Endodermal cell (in vitro differentiated cells): Measurements from ENCODE around the gene NFIX. TPM values are rescaled to one million over a fixed set of nuclear protein-coding genes. Genes with fewer than 3 reads are reported as not detected.

Source experiments
- DNase-seq: peaks from one replicate; pipeline ENCODE4 v3.0.0-alpha.2; 2017
- H3K27ac ChIP-seq: 2 replicates; pipeline ENCODE4 v1.5.1; 2013; ENCODE audit warnings: mild to moderate bottlenecking, low read depth, low read length, moderate library complexity
- H3K27me3 ChIP-seq: 2 replicates; pipeline ENCODE4 v1.6.1; 2013; ENCODE audit warnings: mild to moderate bottlenecking, low read length, moderate library complexity; ENCODE audit not compliant: insufficient read depth, control insufficient read depth, poor library complexity, severe bottlenecking
- H3K36me3 ChIP-seq: 2 replicates; pipeline ENCODE4 v1.7.0; 2013; ENCODE audit warnings: mild to moderate bottlenecking, low read length, moderate library complexity; ENCODE audit not compliant: control insufficient read depth, insufficient read depth
- H3K4me1 ChIP-seq: one replicate; pipeline ENCODE4 v1.7.0; 2013; ENCODE audit warnings: low read length; ENCODE audit not compliant: control insufficient read depth, insufficient read depth
- H3K4me3 ChIP-seq: 2 replicates; pipeline ENCODE4 v1.5.1; 2013; ENCODE audit warnings: mild to moderate bottlenecking, low read length, moderate library complexity
- H3K9ac ChIP-seq: 2 replicates; pipeline ENCODE4 v1.6.1; 2013; ENCODE audit warnings: mild to moderate bottlenecking, low read length, moderate library complexity; ENCODE audit not compliant: poor library complexity, severe bottlenecking; ENCODE audit errors: extremely low read depth
- H3K9me3 ChIP-seq: 2 replicates; pipeline ENCODE4 v1.6.1; 2013; ENCODE audit warnings: mild to moderate bottlenecking, low read length, moderate library complexity; ENCODE audit not compliant: control insufficient read depth
- H3K27ac Mint-ChIP-seq: 2 replicates; pipeline ENCODE4 v1.8.0; 2020; ENCODE audit warnings: mixed read lengths
- H3K27me3 Mint-ChIP-seq: 2 replicates; pipeline ENCODE4 v1.8.0; 2021; ENCODE audit warnings: mild to moderate bottlenecking, mixed read lengths; ENCODE audit not compliant: insufficient read depth
- H3K36me3 Mint-ChIP-seq: 2 replicates; pipeline ENCODE4 v1.8.0; 2020; ENCODE audit warnings: low read depth, mixed read lengths
- H3K4me1 Mint-ChIP-seq: 2 replicates; pipeline ENCODE4 v1.8.0; 2020; ENCODE audit warnings: mixed read lengths
- H3K4me3 Mint-ChIP-seq: 2 replicates; pipeline ENCODE4 v1.8.0; 2020; ENCODE audit warnings: mild to moderate bottlenecking, moderate library complexity, mixed read lengths
- H3K9me3 Mint-ChIP-seq: 2 replicates; pipeline ENCODE4 v1.8.0; 2020; ENCODE audit warnings: mild to moderate bottlenecking, mixed read lengths
- WGBS, 2 experiments: methylation state at CpG; one replicate each; pipeline versions ENCODE4 v1.1.5 to v1.1.7; 2013; ENCODE audit warnings: missing lambda C conversion rate in 2 of 2, mixed read lengths in 1 of 2; ENCODE audit not compliant: insufficient coverage in 1 of 2, insufficient read length in 1 of 2; 5-methylcytosine and 5-hydroxymethylcytosine counted together
- total RNA-seq, 2 donors: library from RNA; stranded (reverse); fragmentation: NEBNext Ultra II Directional in 1 of 2; extraction: Animal tissue kit (Norgen Biotek cat#: 25700) in 1 of 2; gene quantifications; 2 replicates in 1 of 2; 3 replicates in 1 of 2; pipeline ENCODE4 v1.2.1, GENCODE V29; 2021
- TF ChIP-seq, protein P1 (sequence below): fragments of 200-600 bp; sonication (generic); conservative IDR thresholded peaks from 2 replicates; pipeline ENCODE4 v1.5.0; 2021; ENCODE audit warnings: antibody characterized with exemption, mild to moderate bottlenecking

NFIX gene
- total RNA-seq, 2 donors from 2014 or later, result 0.22 to 0.40 TPM

DNA sequence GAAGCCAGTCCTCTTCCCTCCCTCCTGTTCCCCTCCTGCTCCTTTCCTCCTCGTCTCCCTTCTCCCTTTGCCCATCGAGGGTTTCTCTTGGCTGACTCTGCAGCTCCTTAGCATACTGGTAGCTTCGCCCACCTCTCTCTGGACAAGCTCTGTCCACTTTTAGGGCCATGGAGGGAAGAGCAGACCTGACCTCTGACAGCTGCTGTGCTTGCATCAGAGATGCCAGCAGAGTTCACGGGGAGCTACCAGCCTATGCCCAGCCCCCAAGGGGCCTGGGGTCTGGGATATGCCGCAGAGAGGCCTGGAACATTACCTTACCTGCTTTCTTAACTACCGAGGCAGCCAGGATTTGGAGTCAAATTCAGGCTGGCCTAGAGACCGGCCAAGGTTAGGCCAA, 87.7 kb downstream of the NFIX start:
- 71% methylated on average over 5 to 7 of the region's 7 CpGs for WGBS, 2 experiments
- Histone ChIP-seq H3K36me3 (no peaks in the 10 kb centered on the region), H3K27me3 (peaks cover 15% of the 10 kb centered on the region), H3K27ac (no peak overlapping the region), H3K9me3 (no peaks in the 10 kb centered on the region), H3K4me3 (no peak overlapping the region), H3K9ac (no peak overlapping the region), H3K4me1 (peaks cover 10% of the 10 kb centered on the region)
- Mint-ChIP-seq H3K4me3 (no peak overlapping the region), H3K27me3 (peaks cover 37% of the 10 kb centered on the region), H3K27ac (no peak overlapping the region), H3K4me1 (peaks cover 21% of the 10 kb centered on the region), H3K9me3 (no peaks in the 10 kb centered on the region), H3K36me3 (no peaks in the 10 kb centered on the region)
- TF ChIP-seq, protein P1, sequence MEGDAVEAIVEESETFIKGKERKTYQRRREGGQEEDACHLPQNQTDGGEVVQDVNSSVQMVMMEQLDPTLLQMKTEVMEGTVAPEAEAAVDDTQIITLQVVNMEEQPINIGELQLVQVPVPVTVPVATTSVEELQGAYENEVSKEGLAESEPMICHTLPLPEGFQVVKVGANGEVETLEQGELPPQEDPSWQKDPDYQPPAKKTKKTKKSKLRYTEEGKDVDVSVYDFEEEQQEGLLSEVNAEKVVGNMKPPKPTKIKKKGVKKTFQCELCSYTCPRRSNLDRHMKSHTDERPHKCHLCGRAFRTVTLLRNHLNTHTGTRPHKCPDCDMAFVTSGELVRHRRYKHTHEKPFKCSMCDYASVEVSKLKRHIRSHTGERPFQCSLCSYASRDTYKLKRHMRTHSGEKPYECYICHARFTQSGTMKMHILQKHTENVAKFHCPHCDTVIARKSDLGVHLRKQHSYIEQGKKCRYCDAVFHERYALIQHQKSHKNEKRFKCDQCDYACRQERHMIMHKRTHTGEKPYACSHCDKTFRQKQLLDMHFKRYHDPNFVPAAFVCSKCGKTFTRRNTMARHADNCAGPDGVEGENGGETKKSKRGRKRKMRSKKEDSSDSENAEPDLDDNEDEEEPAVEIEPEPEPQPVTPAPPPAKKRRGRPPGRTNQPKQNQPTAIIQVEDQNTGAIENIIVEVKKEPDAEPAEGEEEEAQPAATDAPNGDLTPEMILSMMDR, result no peak
- no peak for DNase-seq

GRCh38 chr19:13083627-13084026, 88.4 kb downstream of the NFIX start:
- no peaks in the 10 kb centered on the region for H3K36me3 ChIP-seq
- Mint-ChIP-seq H3K9me3 (no peaks in the 10 kb centered on the region), H3K27ac (no peak overlapping the region), H3K27me3 (peaks cover 35% of the 10 kb centered on the region), H3K4me3 (no peak overlapping the region), H3K36me3 (no peaks in the 10 kb centered on the region), H3K4me1 (peaks cover 18% of the 10 kb centered on the region)
- H3K9ac ChIP-seq, result no peak overlapping the region
- no peak overlapping the region for H3K27ac ChIP-seq
- DNase-seq, result no peak
- H3K27me3 ChIP-seq, result peaks cover 15% of the 10 kb centered on the region
- no peaks in the 10 kb centered on the region for H3K9me3 ChIP-seq
- H3K4me1 ChIP-seq, result peaks cover 6% of the 10 kb centered on the region
- H3K4me3 ChIP-seq, result no peak overlapping the region
- WGBS, 2 experiments, result 80 to 82% methylated on average over 7 to 9 of the region's 9 CpGs
- TF ChIP-seq, protein P1, result no peak

DNA sequence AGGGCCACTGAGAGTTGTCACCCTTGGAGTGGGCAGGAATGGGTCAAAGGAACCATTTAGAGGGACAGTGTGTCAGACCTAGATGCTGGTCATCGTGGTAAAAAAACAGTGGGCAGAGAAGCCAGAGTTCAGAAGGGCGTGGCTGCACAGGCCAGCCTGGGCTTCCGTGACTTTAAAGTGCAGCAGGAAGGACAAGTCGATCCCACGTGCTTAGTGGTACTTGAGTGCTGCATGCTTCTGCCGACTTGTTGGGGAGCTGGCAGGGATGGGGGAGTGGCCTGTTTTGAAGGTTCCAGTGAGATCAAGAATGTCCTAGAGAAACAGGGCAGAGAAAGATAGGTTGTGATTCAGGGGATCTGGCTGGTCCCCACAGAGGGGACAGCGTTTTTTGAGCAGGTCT, 90.4 kb downstream of the NFIX start:
- Histone ChIP-seq H3K4me3 (no peak overlapping the region), H3K36me3 (no peaks in the 10 kb centered on the region), H3K9me3 (no peaks in the 10 kb centered on the region), H3K27me3 (peaks cover 15% of the 10 kb centered on the region), H3K9ac (no peak overlapping the region), H3K27ac (no peak overlapping the region), H3K4me1 (no peaks in the 10 kb centered on the region)
- Mint-ChIP-seq H3K4me3 (no peak overlapping the region), H3K27me3 (peaks cover 40% of the 10 kb centered on the region), H3K27ac (no peak overlapping the region), H3K9me3 (no peaks in the 10 kb centered on the region), H3K4me1 (peaks cover 8% of the 10 kb centered on the region), H3K36me3 (no peaks in the 10 kb centered on the region)
- WGBS, 2 experiments, result 74 to 81% methylated on average over 6 to 7 of the region's 7 CpGs
- TF ChIP-seq, protein P1, result no peak
- no peak for DNase-seq
